Measurements from ENCODE around the gene NELFA.

DNA sequence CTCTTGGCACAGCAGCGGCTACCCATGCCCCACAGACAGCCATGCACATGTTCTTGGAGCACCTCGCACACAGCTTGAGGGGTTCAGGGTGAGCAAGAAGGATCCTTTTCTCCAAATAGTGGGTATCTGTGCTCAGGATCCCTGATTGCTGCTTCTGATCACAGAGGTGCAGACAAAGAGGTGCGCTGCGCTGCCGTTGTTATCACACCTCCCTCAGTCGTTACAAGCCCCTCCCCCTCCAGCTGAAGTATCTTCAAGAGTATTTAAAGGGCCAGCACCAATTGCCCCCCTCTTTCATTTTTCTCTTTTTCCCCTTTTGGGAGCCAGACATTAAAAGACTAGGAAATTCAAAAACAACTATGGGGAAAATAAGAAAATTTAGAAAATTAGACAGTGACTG is 44.3 kb downstream of the NELFA start:
- no peak for TF ChIP-seq CTCF (conservative IDR thresholded peaks at IDR 0.05; ENCODE audit: low read depth, low read length)
- no peak for TF ChIP-seq EZH2 (IDR thresholded peaks at IDR 0.05; ENCODE audit: borderline replicate concordance, low read depth, low read length, poor library complexity, severe bottlenecking)
